Measurements from ENCODE around the gene NEDD1. TPM values are rescaled to one million over a fixed set of nuclear protein-coding genes. Genes with fewer than 3 reads are reported as not detected.

NEDD1 gene
- total and polyA plus RNA-seq, 4 donors: 2.4 to 28.9 (median 3.9) TPM

- Histone ChIP-seq H3K27me3 (ENCODE audit: control insufficient read depth in 4 of 4, insufficient read depth in 4 of 4, low read length in 3 of 4) (no peaks in the 10 kb centered on the region), H3K4me3 (ENCODE audit: low read depth in 1 of 3, low read length in 3 of 3) (no peak overlapping the region), H3K9ac (ENCODE audit: low read depth in 1 of 2, low read length in 2 of 2) (no peak overlapping the region), H3K9me3 (ENCODE audit: control insufficient read depth in 4 of 4, low read length in 3 of 4) (peaks cover 0 to 5% (median under 1%) of the 10 kb centered on the region in 4 donors), H3K36me3 (ENCODE audit: control insufficient read depth in 4 of 4, insufficient read depth in 3 of 4, low read depth in 1 of 4, low read length in 3 of 4) (no peaks in the 10 kb centered on the region), H3K27ac (ENCODE audit: low read depth in 1 of 2, low read length in 2 of 2) (no peak overlapping the region), H3K4me1 (ENCODE audit: control insufficient read depth in 4 of 4, insufficient read depth in 4 of 4, low read length in 3 of 4) (no peaks in the 10 kb centered on the region)
- TF ChIP-seq HNF4G (IDR thresholded peaks at IDR 0.05): no peak
- no peak for TF ChIP-seq MAX (IDR thresholded peaks at IDR 0.05)
- no peak for TF ChIP-seq RAD21 (IDR thresholded peaks at IDR 0.05)
- no peak for TF ChIP-seq JUND (IDR thresholded peaks at IDR 0.05)
- no peak for TF ChIP-seq SP1 (IDR thresholded peaks at IDR 0.05)
- no peak for TF ChIP-seq RXRA (IDR thresholded peaks at IDR 0.05)
- no peak for TF ChIP-seq FOXA2 (IDR thresholded peaks at IDR 0.05)
- no peak for TF ChIP-seq GABPA (IDR thresholded peaks at IDR 0.05 in 1 of 2, conservative IDR thresholded peaks at IDR 0.05 in 1 of 2)
- no peak for TF ChIP-seq REST (IDR thresholded peaks at IDR 0.05)
- no peak for TF ChIP-seq ZBTB33 (IDR thresholded peaks at IDR 0.05)
- no peak for TF ChIP-seq TAF1 (conservative IDR thresholded peaks at IDR 0.05)
- no peak for TF ChIP-seq CTCF (IDR thresholded peaks at IDR 0.05; ENCODE audit: low read depth, low read length, missing input control)
- no peak for TF ChIP-seq HNF4A (conservative IDR thresholded peaks at IDR 0.05)
- TF ChIP-seq EGR1 (IDR thresholded peaks at IDR 0.05; ENCODE audit: low read depth in 2 of 2): no peak
- TF ChIP-seq ATF3 (IDR thresholded peaks at IDR 0.05): no peak
- no peak for TF ChIP-seq YY1 (IDR thresholded peaks at IDR 0.05)
- no peak for TF ChIP-seq NR2F2 (IDR thresholded peaks at IDR 0.05)
- no peak for TF ChIP-seq FOXA1 (IDR thresholded peaks at IDR 0.05)
- WGBS: 73% methylated on average over 2 of the region's 2 CpGs
- no peak for DNase-seq (ENCODE audit: low spot score)
Measured at GRCh38 chr12:96882862-96883261, 24.2 kb upstream of the NEDD1 start.
